NCI-H2171 (cell line): Measurements from ENCODE around the gene HOXC5.

Source experiments
- DNase-seq: peaks from one replicate; lab custom pipeline; 2025; lab: John Stamatoyannopoulos, UW

Gene HOXC5

GRCh38 chr12:54032627-54033100 lies at the start of gene HOXC5:
HOXC5 (plus strand) TSS chr12:54033050; CDS start chr12:54033123, 73 bp downstream.
- peak; percentile 91 for DNase-seq

GRCh38 chr12:53983568-53983949 lies 49.3 kb upstream of the HOXC5 start:
- no peak for DNase-seq

GRCh38 chr12:53983950-53984572 lies 48.8 kb upstream of the HOXC5 start:
- DNase-seq = no peak

GRCh38 chr12:53984901-53985691 lies 47.8 kb upstream of the HOXC5 start, which contains the start of gene HOXC10:
HOXC10 (plus strand) TSS chr12:53985146; CDS start chr12:53985260, 114 bp downstream.
- peak; percentile 97 for DNase-seq

- no peak for DNase-seq
These were observed 47.2 kb upstream of the HOXC5 start for GRCh38 chr12:53985692-53985993.

GRCh38 chr12:53985994-53986685 lies 46.7 kb upstream of the HOXC5 start:
- DNase-seq = no peak

GRCh38 chr12:53986686-53987483 lies 46.0 kb upstream of the HOXC5 start:
- no peak for DNase-seq

- DNase-seq = no peak
These were observed 45.0 kb upstream of the HOXC5 start for GRCh38 chr12:53987787-53988230.

- DNase-seq = no peak
These were observed 44.2 kb upstream of the HOXC5 start for GRCh38 chr12:53988541-53989226.

- DNase-seq = no peak
These were observed 43.4 kb upstream of the HOXC5 start for GRCh38 chr12:53989227-53990113.

GRCh38 chr12:53990311-53991076 lies 42.4 kb upstream of the HOXC5 start:
- no peak for DNase-seq

- DNase-seq = no peak
These were observed 41.8 kb upstream of the HOXC5 start for GRCh38 chr12:53991077-53991460.

GRCh38 chr12:53992377-53992889 lies 40.4 kb upstream of the HOXC5 start:
- DNase-seq = no peak

GRCh38 chr12:53993162-53994008 lies 39.5 kb upstream of the HOXC5 start:
- no peak for DNase-seq

- no peak for DNase-seq
These were observed 38.9 kb upstream of the HOXC5 start for GRCh38 chr12:53994009-53994263.

- DNase-seq = peak; percentile 10
These were observed 38.4 kb upstream of the HOXC5 start for GRCh38 chr12:53994264-53995001.

GRCh38 chr12:53995002-53995377 lies 37.9 kb upstream of the HOXC5 start:
- no peak for DNase-seq
